Gastroesophageal sphincter (tissue), 4 donors: ENCODE results near the gene DNM3. TPM values are rescaled to one million over a fixed set of nuclear protein-coding genes. Genes with fewer than 3 reads are reported as not detected.

Experiments used
- ATAC-seq: fragments of 150-250 bp; one replicate; pipeline ENCODE4 v1.9.1; 2016; ENCODE audit warnings: mild to moderate bottlenecking, moderate library complexity
- H3K27ac ChIP-seq, 4 donors: fragments of 200-600 bp; sonication (generic) in 3 of 4; 1 replicate in 3 of 4; 2 replicates in 1 of 4; pipeline ENCODE4 v1.5.1; 2016 to 2019
- H3K27me3 ChIP-seq: fragments of 200-600 bp; sonication (generic); one replicate; pipeline ENCODE4 v1.5.1; 2019
- H3K36me3 ChIP-seq, 2 donors: fragments of 200-600 bp; sonication (generic); one replicate each; pipeline ENCODE4 v1.5.1; 2019; ENCODE audit warnings: control low read depth in 1 of 2
- H3K4me1 ChIP-seq, 3 donors: fragments of 200-600 bp; sonication (generic); 1 replicate in 2 of 3; 2 replicates in 1 of 3; pipeline ENCODE4 v1.5.1; 2016 to 2019; ENCODE audit warnings: control low read depth in 2 of 3
- H3K4me3 ChIP-seq, 2 donors: fragments of 200-600 bp; sonication (generic); one replicate each; pipeline ENCODE4 v1.5.1; 2019; ENCODE audit warnings: mild to moderate bottlenecking in 1 of 2, moderate library complexity in 1 of 2
- H3K9me3 ChIP-seq, 3 donors: fragments of 200-600 bp; sonication (generic); one replicate each; pipeline ENCODE4 v1.5.1; 2017 to 2019; ENCODE audit warnings: control low read depth in 2 of 3
- EP300 ChIP-seq: sonication (generic); formaldehyde crosslinking; IDR thresholded peaks from one replicate; pipeline ENCODE4 v1.6.1; 2017; ENCODE audit warnings: antibody characterized with exemption, mild to moderate bottlenecking
- POLR2A ChIP-seq, 2 donors: fragments of 450-650 bp; IDR thresholded peaks; one replicate each; pipeline ENCODE4 v1.6.1; 2017; ENCODE audit warnings: antibody characterized with exemption in 2 of 2, mild to moderate bottlenecking in 2 of 2, moderate library complexity in 1 of 2
- POLR2AphosphoS5 ChIP-seq: sonication (generic); formaldehyde crosslinking; IDR thresholded peaks from one replicate; pipeline ENCODE4 v1.6.1; 2017; ENCODE audit warnings: antibody characterized with exemption
- WGBS, 2 donors: methylation state at CpG; one replicate each; pipeline ENCODE4 v1.1.5; 2018; ENCODE audit warnings: low coverage in 1 of 2; 5-methylcytosine and 5-hydroxymethylcytosine counted together
- total RNA-seq, 4 donors: library from RNA; depleted of rRNA; stranded (reverse); fragments of >200 nt; gene quantifications; one replicate each; pipeline ENCODE4 v1.1.0, GENCODE V29; 2016
- TF ChIP-seq, protein P1 (sequence below), 4 experiments: fragments of 200-600 bp in 2 of 4; fragments of 450-650 bp in 2 of 4; sonication (generic) in 1 of 4; IDR thresholded peaks; one replicate each; pipeline ENCODE4 v1.5.1; 2017 to 2019; ENCODE audit warnings: antibody characterized with exemption in 4 of 4, mild to moderate bottlenecking in 2 of 4, moderate library complexity in 2 of 4

The DNM3 gene
- total RNA-seq, 4 donors from 2014 or later, result 1.9 to 5.0 (median 3.9) TPM

DNA sequence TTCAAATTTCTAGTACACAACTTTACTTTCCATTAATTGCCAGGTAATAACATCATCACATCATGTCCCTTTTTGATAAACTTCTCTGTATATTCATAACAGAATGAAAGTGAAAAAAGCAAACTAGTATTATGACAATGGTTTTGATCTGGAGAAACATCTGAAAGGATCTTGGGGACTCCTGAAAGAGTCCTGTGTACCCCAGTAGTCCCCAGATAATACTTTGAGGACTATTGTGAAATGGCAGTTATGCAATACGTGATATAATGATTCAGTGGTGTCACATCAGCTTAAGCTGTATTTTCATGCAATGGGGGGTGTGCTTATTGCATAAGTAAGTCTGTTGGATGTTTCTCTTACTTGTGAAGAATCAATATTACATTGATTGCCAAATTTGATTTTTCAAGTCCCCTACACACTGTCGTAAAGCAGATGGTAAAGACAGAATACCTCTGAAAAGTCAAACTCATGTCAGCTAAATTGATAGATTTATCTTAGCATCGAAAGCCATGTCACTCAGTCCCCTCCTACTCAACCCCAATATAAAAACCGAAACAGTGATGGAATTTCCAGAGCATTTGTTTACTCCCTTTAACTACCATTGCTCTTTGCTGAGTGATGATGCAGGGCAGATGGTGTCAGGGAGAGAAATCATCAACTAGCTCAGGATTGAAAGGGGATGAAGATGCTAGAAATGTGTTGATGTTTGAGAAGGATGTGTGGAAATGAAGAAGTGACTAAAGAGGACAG is 432.5 kb downstream of the DNM3 start:
- Histone ChIP-seq H3K36me3 (no peaks in the 10 kb centered on the region), H3K4me1 (peaks cover 0 to 33% (median 5%) of the 10 kb centered on the region in 3 donors), H3K9me3 (no peaks in the 10 kb centered on the region), H3K27ac (no peak overlapping the region), H3K4me3 (no peak overlapping the region), H3K27me3 (no peaks in the 10 kb centered on the region)
- peak; percentile 60 for ATAC-seq
- TF ChIP-seq POLR2AphosphoS5 (no peak), POLR2A (IDR thresholded peaks at IDR 0.05) (no peak), EP300 (no peak)
- TF ChIP-seq, protein P1, sequence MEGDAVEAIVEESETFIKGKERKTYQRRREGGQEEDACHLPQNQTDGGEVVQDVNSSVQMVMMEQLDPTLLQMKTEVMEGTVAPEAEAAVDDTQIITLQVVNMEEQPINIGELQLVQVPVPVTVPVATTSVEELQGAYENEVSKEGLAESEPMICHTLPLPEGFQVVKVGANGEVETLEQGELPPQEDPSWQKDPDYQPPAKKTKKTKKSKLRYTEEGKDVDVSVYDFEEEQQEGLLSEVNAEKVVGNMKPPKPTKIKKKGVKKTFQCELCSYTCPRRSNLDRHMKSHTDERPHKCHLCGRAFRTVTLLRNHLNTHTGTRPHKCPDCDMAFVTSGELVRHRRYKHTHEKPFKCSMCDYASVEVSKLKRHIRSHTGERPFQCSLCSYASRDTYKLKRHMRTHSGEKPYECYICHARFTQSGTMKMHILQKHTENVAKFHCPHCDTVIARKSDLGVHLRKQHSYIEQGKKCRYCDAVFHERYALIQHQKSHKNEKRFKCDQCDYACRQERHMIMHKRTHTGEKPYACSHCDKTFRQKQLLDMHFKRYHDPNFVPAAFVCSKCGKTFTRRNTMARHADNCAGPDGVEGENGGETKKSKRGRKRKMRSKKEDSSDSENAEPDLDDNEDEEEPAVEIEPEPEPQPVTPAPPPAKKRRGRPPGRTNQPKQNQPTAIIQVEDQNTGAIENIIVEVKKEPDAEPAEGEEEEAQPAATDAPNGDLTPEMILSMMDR (IDR thresholded peaks at IDR 0.05), result no peak
- whole genome bisulfite sequencing, 2 donors, result 82 to 86% methylated on average over 4 of the region's 4 CpGs

GRCh38 chr1:172275478-172275877 is 434.2 kb downstream of the DNM3 start:
- Histone ChIP-seq H3K4me3 (no peak overlapping the region), H3K9me3 (no peaks in the 10 kb centered on the region), H3K36me3 (no peaks in the 10 kb centered on the region), H3K4me1 (peaks cover 0 to 19% (median 2%) of the 10 kb centered on the region in 3 donors), H3K27me3 (no peaks in the 10 kb centered on the region), H3K27ac (no peak overlapping the region)
- TF ChIP-seq, protein P1 (IDR thresholded peaks at IDR 0.05), result no peak
- TF ChIP-seq EP300, result no peak
- no peak for TF ChIP-seq POLR2AphosphoS5
- no peak for TF ChIP-seq POLR2A (IDR thresholded peaks at IDR 0.05)
- WGBS, 2 donors, result 93 to 100% methylated on average over 1 of the region's 1 CpG
- ATAC-seq, result no peak

DNA sequence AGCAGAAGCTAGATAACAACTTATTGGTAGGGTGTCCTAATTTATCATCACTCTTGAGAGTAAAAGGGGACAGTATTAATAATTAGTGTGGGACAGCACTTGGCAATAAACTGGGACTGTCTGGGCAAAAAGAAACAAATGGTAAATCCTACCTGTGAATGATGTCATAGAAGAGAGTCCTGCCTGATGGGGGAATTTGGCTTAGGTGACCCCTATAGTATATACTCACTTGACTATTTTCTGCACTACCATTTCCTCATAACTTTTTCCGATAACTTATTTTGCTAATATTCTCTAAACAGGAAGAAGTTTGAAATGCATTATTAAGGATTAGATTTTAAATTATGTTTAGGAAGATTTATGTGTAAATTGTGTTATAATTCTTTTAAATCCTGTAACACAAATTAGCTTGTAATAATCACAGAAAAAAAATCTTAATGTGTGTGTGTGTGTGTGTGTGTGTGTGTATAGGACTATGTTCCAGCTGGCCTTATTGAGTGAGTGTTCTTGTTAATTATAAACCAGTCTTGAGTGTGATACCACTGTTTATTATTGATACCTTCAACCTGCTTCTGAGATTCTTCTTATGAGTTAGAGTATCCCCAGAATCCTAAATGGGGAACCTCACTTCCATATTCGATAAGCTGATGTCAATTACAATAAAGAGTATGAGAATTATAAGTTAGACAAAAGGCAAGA is 435.0 kb downstream of the DNM3 start:
- Histone ChIP-seq H3K27me3 (no peaks in the 10 kb centered on the region), H3K27ac (no peak overlapping the region), H3K9me3 (no peaks in the 10 kb centered on the region), H3K36me3 (no peaks in the 10 kb centered on the region), H3K4me1 (peaks cover 0 to 12% (median 2%) of the 10 kb centered on the region in 3 donors), H3K4me3 (no peak overlapping the region)
- WGBS, 2 donors, result 47 to 57% methylated on average over 2 of the region's 2 CpGs
- TF ChIP-seq EP300 (no peak), POLR2AphosphoS5 (no peak), POLR2A (IDR thresholded peaks at IDR 0.05) (no peak)
- TF ChIP-seq, protein P1 (IDR thresholded peaks at IDR 0.05), result no peak
- ATAC-seq, result no peak

DNA sequence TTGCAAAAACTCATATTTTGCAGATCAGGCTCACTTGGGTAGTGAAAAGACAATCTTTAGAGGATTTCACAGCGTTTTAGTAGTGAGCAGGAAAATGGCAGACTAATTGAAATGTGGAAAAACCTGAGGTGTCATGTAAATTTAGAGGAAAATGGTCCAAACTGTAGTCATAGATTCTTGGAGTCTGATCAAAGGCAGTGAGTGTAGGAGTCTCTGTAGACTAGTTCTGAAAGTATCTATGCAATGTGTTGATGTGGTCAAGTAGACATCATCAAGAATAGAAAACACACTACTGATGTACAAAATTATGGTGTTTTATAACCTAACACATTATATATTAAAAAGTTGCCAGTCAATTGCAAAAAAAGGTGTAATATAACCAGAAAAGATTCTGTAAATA is 436.0 kb downstream of the DNM3 start:
- ATAC-seq, result no peak
- 80 to 92% methylated on average over 1 of the region's 1 CpG for WGBS, 2 donors
- H3K27ac ChIP-seq, result no peak overlapping the region
- no peak for TF ChIP-seq POLR2A (IDR thresholded peaks at IDR 0.05)
- TF ChIP-seq POLR2AphosphoS5, result no peak
- no peak for TF ChIP-seq EP300
- TF ChIP-seq, protein P1 (IDR thresholded peaks at IDR 0.05), result no peak
- H3K27me3 ChIP-seq, result no peaks in the 10 kb centered on the region
- peaks cover 0 to 12% (median 2%) of the 10 kb centered on the region in 3 donors for H3K4me1 ChIP-seq
- no peaks in the 10 kb centered on the region for H3K9me3 ChIP-seq
- no peak overlapping the region for H3K4me3 ChIP-seq
- H3K36me3 ChIP-seq, result no peaks in the 10 kb centered on the region
